ENCODE measurements around the gene AIF1L.

The AIF1L gene

GRCh38 chr9:131116281-131117120, 20.2 kb downstream of the AIF1L start:
- CTCF ChIA-PET: no interaction called here
- no peak overlapping the region for H3K4me3 ChIP-seq (ENCODE audit: low read depth, low read length)
- POLR2A ChIA-PET: no interaction called here
- no peak for TF ChIP-seq CTCF (IDR thresholded peaks at IDR 0.05; ENCODE audit: insufficient read depth, low read length, missing control alignments)
- no peak for DNase-seq (ENCODE audit: low read depth, low spot score)

- no peak for DNase-seq (ENCODE audit: low read depth, low spot score)
- H3K4me3 ChIP-seq (ENCODE audit: low read depth, low read length): no peak overlapping the region
- TF ChIP-seq CTCF (IDR thresholded peaks at IDR 0.05; ENCODE audit: insufficient read depth, low read length, missing control alignments): no peak
- ChIA-PET CTCF (no interaction called here), POLR2A (no interaction called here)
Observed at GRCh38 chr9:131117121-131117761, 20.9 kb downstream of the AIF1L start.

- no peak for TF ChIP-seq CTCF (IDR thresholded peaks at IDR 0.05; ENCODE audit: insufficient read depth, low read length, missing control alignments)
- POLR2A ChIA-PET: no interaction called here
- no peak overlapping the region for H3K4me3 ChIP-seq (ENCODE audit: low read depth, low read length)
- no peak for DNase-seq (ENCODE audit: low read depth, low spot score)
- CTCF ChIA-PET: no interaction called here
Observed at GRCh38 chr9:131117762-131118145, 21.4 kb downstream of the AIF1L start.

- no peak for TF ChIP-seq CTCF (IDR thresholded peaks at IDR 0.05; ENCODE audit: insufficient read depth, low read length, missing control alignments)
- no peak for DNase-seq (ENCODE audit: low read depth, low spot score)
- no peak overlapping the region for H3K4me3 ChIP-seq (ENCODE audit: low read depth, low read length)
- CTCF ChIA-PET: no interaction called here
- POLR2A ChIA-PET: no interaction called here
Observed at GRCh38 chr9:131119600-131119999, 23.3 kb downstream of the AIF1L start.

- POLR2A ChIA-PET: no interaction called here
- H3K4me3 ChIP-seq (ENCODE audit: low read depth, low read length): no peak overlapping the region
- TF ChIP-seq CTCF (IDR thresholded peaks at IDR 0.05; ENCODE audit: insufficient read depth, low read length, missing control alignments): no peak
- CTCF ChIA-PET: no interaction called here
- DNase-seq (ENCODE audit: low read depth, low spot score): no peak
Observed at GRCh38 chr9:131120620-131121228, 24.4 kb downstream of the AIF1L start.

GRCh38 chr9:131121346-131121745, 25.0 kb downstream of the AIF1L start:
- ChIA-PET CTCF (no interaction called here), POLR2A (no interaction called here)
- no peak for DNase-seq (ENCODE audit: low read depth, low spot score)
- H3K4me3 ChIP-seq (ENCODE audit: low read depth, low read length): no peak overlapping the region
- no peak for TF ChIP-seq CTCF (IDR thresholded peaks at IDR 0.05; ENCODE audit: insufficient read depth, low read length, missing control alignments)
